Adipose tissue (tissue), 3 donors: ENCODE measurements around the gene UBN1. TPM values are rescaled to one million over a fixed set of nuclear protein-coding genes. Genes with fewer than 3 reads are reported as not detected.
"Not testable (repeated sequence)": the region's sequence is repeated elsewhere in the genome, so short reads cannot be mapped to it uniquely, and the experiment has no call there.

Source experiments
- H3K27ac ChIP-seq: one replicate; pipeline ENCODE4 v1.5.1; 2013; ENCODE audit warnings: low read depth, low read length
- WGBS, 3 donors: extraction: QIAGEN DNeasy Blood & Tissue Kit; methylation state at CpG; one replicate each; pipeline ENCODE4 v1.1.7; 2013; 5-methylcytosine and 5-hydroxymethylcytosine counted together
- polyA plus RNA-seq, 3 donors: library from polyadenylated mRNA; stranded (reverse); fragments of 200-250 nt; gene quantifications; one replicate each; pipeline ENCODE4 v1.2.3, GENCODE V29; 2013
- donor health status: healthy with polysubstance abuse.
- donor health status: Bipolar disorder and iron deficiency.
- donor health status: healthy.

Gene UBN1
- polyA plus RNA-seq, 3 donors, result 7.4 to 15.5 (median 15.4) TPM

- no peak overlapping the region for H3K27ac ChIP-seq
Observed at GRCh38 chr16:4913774-4914525, 66.7 kb downstream of the UBN1 start.

DNA sequence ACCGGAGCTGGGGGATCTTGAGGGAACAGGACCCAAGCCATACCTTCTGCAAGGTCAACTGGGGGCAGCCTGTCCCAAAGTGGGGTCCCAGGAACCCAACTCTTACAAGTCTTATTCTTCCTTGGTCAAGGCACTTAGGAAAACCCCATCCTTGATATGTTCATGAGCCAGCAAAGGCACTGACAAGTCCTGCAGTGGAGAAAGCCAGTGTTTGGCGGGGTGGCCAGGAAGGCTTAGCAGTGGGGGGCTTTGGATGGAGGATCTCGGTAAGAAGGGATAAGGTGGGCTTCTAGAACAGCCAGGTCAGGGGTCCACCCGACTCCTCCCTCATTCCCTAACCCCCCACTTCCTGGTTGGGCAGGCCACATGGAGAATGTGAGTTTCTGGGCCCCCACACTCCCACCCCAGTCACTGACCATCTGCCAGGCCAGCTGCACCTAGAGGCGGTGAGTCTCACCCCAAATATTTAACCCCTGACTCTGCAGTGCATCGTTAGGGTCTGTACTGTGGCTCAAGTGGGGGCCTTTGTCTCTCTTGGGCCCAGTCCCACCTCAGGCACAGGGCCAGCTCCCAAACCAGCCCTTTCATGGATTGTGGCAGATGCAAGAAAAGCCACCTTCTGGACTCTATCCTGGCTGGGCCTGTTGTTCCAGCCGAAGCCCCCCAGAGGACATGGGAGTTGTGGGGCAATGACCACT lies 67.4 kb downstream of the UBN1 start:
- WGBS, 3 donors, result 85 to 93% (median 87%) methylated on average over 7 of the region's 7 CpGs
- no peak overlapping the region for H3K27ac ChIP-seq

More at GRCh38 chr16:4913774-4914525, 66.7 kb downstream of the UBN1 start:
- 90 to 95% (median 94%) methylated on average over 15 of the region's 15 CpGs for WGBS, 3 donors

DNA sequence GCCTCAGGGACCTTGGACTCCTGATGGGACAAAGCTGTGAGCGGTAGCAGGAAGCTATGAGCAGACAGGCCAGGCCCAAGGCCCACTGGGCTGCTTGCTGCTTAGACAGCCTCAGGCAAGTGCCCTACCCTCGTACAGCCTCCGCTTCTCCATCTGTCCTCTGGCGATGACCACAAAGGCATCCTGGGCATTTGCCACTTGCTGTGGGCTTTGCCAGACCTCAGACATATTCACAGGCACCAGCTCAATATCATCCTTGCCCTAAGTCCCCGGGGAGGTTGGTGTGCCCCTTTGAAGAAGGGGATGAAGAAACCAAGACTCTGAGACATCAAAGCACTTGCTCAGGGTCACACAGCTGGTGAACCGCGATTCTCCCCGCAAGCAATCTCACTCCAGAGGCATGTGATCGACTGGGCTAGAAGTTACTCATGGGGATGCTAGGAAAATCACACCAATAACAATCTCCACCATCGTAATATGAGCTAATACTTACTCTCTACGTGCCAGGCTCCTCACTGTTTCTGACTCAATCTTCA lies 68.0 kb downstream of the UBN1 start:
- 76 to 83% (median 78%) methylated on average over 11 of the region's 11 CpGs for WGBS, 3 donors
- H3K27ac ChIP-seq, result no peak overlapping the region

- H3K27ac ChIP-seq, result no peak overlapping the region
- 40 to 53% (median 41%) methylated on average over 4 of the region's 4 CpGs for WGBS, 3 donors
Observed at GRCh38 chr16:4917117-4917516, 69.8 kb downstream of the UBN1 start.

GRCh38 chr16:4918781-4919251 lies 71.5 kb downstream of the UBN1 start:
- WGBS, 3 donors, result 56 to 66% (median 61%) methylated on average over 13 of the region's 13 CpGs
- H3K27ac ChIP-seq, result no peak overlapping the region

DNA sequence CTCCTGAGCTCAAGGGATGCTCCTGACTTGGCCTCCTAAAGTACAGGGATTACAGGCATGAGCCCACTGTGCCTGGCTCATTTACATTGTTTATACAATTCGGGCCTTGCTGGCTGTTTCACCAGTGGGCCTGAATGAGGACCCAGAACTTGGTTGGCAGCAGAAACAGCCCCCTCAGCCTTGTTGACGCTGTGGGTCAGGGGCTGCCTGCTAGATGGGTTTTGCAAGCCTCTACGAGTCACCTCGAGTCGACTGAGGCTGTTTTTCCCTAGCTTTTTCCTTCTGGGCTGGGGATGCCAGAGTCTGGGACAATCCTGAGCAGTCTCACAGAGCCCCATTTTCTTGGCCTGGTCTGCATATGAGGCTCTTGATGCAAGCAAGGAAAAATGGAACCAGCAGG lies 73.5 kb downstream of the UBN1 start:
- WGBS, 3 donors, result 81 to 85% (median 85%) methylated on average over 5 of the region's 5 CpGs
- no peak overlapping the region for H3K27ac ChIP-seq

- H3K27ac ChIP-seq, result no peak overlapping the region
- 74 to 93% (median 81%) methylated on average over 18 of the region's 18 CpGs for WGBS, 3 donors
Observed at GRCh38 chr16:4922721-4923342, 75.6 kb downstream of the UBN1 start.

GRCh38 chr16:4923853-4924252 lies 76.6 kb downstream of the UBN1 start:
- no peak overlapping the region for H3K27ac ChIP-seq
- 37 to 80% (median 79%) methylated on average over 6 of the region's 6 CpGs for WGBS, 3 donors

DNA sequence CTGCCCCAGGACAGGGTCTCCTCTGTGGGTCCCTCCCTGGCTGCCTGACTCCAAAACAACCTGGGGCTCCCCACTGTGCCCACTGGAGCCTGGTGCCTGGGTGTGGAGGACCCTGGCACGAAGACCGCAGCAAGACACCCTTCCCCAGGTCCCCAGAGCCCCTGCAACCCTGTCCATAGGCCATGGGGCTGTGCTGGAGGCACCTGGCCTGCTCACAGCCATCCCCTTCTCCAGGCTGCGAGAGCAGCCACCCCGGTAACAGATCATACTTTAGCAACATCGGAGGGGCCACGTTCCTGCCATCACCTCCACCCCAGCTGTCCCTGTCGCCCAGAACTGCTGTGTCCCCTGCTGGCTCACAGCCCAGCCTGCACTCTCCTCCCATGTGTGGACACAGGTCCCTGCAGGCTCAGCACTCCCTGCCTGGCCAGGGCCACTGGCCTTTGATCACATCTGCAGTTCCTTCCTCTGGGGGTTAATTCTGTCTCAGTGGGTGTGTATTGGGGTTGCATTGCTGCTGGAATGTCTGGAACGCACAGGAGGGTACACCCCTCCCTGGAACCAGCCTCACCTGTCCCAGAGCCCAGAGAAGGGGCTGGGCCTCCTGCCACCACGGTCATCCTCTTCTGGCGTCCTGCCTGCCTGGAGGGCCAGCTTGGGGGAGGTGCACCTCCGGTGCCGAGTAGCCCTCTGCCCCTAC lies 77.5 kb downstream of the UBN1 start:
- no peak overlapping the region for H3K27ac ChIP-seq
- WGBS, 3 donors, result 34 to 60% (median 47%) methylated on average over 12 of the region's 12 CpGs

- 65 to 80% (median 71%) methylated on average over 5 of the region's 5 CpGs for WGBS, 3 donors
- no peak overlapping the region for H3K27ac ChIP-seq
Observed at GRCh38 chr16:4925293-4925607, 78.0 kb downstream of the UBN1 start.

GRCh38 chr16:4925791-4926190 lies 78.5 kb downstream of the UBN1 start:
- H3K27ac ChIP-seq, result no peak overlapping the region
- 92 to 93% (median 93%) methylated on average over 5 of the region's 5 CpGs for WGBS, 3 donors

- 96 to 100% (median 98%) methylated on average over 2 of the region's 2 CpGs for WGBS, 3 donors
- H3K27ac ChIP-seq, result no peak overlapping the region
Observed at GRCh38 chr16:4926928-4927327, 79.6 kb downstream of the UBN1 start.

DNA sequence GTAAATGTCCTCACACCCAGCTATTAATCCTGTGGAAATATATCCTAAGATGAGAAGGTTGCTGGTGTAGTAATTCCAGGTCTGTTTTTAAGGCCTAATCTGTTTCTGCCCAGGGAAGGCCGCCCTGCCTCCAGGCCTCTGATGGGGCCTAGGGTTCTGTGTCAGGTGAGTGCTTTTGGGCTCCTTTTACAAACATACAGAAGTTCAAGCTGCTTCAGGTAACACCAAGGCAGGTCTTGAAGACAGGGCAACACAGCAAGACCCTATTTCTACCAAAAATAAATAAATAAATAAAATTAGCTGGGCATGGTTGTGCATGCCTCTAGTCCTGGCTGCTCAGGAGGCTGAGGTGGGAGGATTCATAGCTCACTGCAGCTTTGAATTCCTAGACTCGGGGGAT lies 80.4 kb downstream of the UBN1 start:
- H3K27ac ChIP-seq, result no peak overlapping the region
- 67 to 95% (median 75%) methylated on average over 2 of the region's 2 CpGs for WGBS, 3 donors

DNA sequence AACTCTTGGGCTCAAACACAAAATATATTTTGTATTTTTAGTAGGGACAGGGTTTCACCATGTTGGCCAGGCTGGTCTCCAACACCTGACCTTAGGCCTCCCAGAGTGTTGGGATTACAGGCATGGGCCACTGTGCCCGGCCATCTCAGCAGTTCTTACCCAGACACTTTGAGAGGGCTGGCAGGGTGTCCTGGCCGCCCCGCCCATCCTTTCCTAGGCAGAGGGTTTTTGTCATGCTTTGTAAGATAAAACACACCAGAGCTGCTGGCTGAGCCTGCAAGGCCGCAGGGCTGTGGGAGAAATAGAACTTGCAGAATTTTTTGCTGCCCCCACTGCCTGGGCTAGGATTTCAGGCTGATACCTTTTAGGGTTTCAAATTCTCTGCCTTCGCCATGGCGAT lies 80.9 kb downstream of the UBN1 start:
- WGBS, 3 donors, result 85 to 97% (median 90%) methylated on average over 6 of the region's 6 CpGs
- H3K27ac ChIP-seq, result no peak overlapping the region

DNA sequence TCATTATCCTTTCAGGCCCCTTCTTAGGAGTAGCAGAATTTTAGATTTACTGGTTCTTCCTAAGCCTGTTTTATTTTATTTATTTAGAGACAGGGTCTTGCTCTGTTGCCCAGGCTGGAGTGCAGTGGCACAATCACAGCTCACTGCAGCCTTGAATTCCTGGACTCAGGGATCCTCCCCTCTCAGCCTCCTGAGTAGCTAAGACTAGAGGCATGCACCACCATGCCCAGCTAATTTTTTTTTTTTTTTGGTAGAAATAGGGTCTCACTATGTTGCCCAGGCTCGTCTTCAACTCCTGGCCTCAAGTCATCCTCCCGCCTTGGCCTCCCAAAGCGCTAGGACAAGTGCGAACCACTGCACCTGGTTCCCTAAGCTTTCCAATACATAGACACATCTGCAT lies 82.3 kb downstream of the UBN1 start:
- WGBS, 3 donors, result 94 to 98% (median 97%) methylated on average over 4 of the region's 4 CpGs
- H3K27ac ChIP-seq, result not testable (repeated sequence)

- no peak overlapping the region for H3K27ac ChIP-seq
Observed at GRCh38 chr16:4931381-4931780, 84.1 kb downstream of the UBN1 start.

More at GRCh38 chr16:4931381-4931780, 84.1 kb downstream of the UBN1 start:
- WGBS, 3 donors, result 84 to 86% (median 85%) methylated on average over 11 of the region's 11 CpGs
